ENCODE data around the gene ATP7A.

Gene ATP7A

DNA sequence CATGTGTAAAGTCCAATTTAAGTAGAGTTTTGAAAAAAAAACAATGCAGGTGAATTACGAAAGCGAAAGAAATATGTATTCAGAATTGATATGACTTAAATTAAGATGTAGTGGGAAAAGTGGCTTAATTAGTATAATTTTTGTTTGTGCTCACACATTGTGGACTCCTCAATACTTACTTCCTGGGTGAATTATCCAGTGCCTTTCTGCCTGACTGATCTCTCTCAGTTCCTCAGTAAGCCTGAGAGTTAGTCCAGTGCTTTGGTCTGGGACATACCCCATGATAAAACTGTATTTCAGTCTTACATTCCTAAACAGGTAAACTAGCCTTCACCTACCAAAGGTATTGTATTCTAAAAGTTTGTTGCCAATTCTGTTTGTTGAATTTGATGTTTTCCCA is 50.6 kb downstream of the ATP7A start:
- TF ChIP-seq, protein P1, sequence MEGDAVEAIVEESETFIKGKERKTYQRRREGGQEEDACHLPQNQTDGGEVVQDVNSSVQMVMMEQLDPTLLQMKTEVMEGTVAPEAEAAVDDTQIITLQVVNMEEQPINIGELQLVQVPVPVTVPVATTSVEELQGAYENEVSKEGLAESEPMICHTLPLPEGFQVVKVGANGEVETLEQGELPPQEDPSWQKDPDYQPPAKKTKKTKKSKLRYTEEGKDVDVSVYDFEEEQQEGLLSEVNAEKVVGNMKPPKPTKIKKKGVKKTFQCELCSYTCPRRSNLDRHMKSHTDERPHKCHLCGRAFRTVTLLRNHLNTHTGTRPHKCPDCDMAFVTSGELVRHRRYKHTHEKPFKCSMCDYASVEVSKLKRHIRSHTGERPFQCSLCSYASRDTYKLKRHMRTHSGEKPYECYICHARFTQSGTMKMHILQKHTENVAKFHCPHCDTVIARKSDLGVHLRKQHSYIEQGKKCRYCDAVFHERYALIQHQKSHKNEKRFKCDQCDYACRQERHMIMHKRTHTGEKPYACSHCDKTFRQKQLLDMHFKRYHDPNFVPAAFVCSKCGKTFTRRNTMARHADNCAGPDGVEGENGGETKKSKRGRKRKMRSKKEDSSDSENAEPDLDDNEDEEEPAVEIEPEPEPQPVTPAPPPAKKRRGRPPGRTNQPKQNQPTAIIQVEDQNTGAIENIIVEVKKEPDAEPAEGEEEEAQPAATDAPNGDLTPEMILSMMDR (IDR thresholded peaks at IDR 0.05; ENCODE audit: borderline replicate concordance, insufficient read depth, low read depth, low read length): no peak
- H3K4me3 ChIP-seq (ENCODE audit: low read depth, low read length): no peak overlapping the region

DNA sequence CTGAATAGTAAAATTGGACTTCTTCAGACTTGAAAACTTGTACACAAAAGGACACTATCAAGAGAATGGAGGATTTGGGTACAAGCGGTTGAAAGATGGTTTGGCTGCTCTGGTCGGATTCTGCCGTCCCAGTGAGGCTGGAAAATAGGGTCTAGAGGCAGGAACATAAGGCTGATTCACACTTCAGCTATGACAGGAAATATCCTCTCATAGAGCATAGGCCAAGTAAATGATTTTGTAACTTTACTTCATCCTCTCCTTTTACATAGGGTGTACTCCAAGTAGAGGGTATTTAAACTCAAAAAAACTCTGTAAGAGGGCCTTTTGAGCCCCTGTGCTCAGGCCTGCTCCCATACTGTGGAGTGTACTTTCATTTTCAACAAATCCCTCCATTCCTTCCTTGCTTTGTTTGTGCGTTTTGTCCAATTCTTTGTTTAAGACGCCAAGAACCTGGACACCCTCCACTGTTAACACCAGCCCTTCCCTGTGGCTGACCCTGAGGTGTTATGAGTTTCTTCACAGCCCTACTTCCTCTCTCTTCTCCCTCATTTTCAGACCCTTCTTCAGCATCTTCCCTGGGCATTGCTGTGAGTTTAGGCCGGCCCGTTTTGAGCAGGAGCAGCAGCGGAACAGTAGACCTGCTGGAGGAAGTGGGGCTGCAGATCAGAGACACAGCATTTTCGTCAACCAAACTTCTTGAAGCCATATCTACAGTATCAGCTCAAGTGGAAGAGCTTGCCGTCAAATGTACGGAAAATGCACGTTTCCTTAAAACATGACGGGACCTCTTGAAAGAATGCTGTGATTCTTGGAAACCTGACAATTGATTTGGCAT is 51.8 kb downstream of the ATP7A start:
- TF ChIP-seq, protein P1 (IDR thresholded peaks at IDR 0.05; ENCODE audit: borderline replicate concordance, insufficient read depth, low read depth, low read length): no peak
- H3K4me3 ChIP-seq (ENCODE audit: low read depth, low read length): no peak overlapping the region

DNA sequence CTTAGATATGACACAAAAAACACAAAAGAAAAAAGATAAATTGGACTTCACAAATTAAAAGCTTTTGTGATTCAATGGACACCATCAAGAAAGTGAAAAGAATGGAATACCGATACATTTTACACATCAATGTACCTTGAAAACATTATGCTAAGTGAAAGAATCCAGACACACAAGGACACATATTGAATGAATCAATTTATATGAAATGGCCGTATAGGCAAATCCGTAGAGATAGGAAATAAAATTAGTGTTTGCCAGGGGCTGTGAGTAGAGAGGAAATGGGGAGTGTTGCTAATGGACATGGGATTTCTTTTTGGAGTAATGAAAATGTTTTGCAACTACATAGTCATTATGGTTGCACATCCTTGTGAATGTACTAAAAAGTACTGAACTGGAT is 55.9 kb downstream of the ATP7A start:
- no peak overlapping the region for H3K4me3 ChIP-seq (ENCODE audit: low read depth, low read length)

DNA sequence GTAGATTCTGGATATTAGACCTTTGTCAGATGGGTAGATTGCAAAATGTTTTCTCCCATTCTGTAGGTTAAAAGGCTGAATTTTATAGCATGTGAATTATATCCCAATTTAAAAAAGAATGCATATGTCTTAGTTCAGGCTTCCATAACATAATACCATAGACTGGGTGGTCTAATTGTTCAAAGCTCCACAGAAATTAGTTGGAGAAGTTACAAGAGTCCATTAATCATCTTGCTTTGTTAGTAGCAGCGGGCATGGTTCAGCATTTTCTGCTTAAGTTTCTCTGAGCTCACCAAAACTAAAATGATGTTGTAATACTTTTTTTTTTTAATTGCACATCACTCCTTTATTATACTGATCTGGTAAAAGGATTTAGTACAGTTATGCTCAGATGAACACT is 57.1 kb downstream of the ATP7A start:
- no peak overlapping the region for H3K4me3 ChIP-seq (ENCODE audit: low read depth, low read length)
- TF ChIP-seq, protein P1 (IDR thresholded peaks at IDR 0.05; ENCODE audit: borderline replicate concordance, insufficient read depth, low read depth, low read length): no peak

More for the DNA sequence above, 55.9 kb downstream of the ATP7A start:
- TF ChIP-seq, protein P1 (IDR thresholded peaks at IDR 0.05; ENCODE audit: borderline replicate concordance, insufficient read depth, low read depth, low read length): no peak

DNA sequence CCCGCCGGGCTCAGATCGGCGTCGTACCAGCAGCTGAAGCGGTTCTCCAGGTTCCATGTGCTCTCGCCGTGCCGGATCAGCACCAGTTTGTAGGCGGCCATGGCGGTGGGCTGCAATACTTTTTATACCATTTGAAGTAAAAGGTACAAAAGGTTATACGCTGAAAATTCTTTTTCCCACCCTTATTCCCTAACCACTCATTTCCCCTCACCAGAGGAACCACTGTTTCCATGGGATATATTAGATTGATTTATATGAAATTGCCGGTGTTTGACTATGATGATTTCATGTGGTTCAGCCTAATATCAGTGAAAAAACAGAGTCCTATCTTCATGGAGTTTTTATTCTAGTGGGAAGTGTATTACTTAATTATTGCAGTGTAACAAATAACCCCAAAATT is 59.0 kb downstream of the ATP7A start, which contains the start of gene PGAM4:
TSS of gene PGAM4 (minus strand) at position 101 of the 400 bp plus-strand sequence. CDS start at position 101, 0 bp downstream.
- H3K4me3 ChIP-seq (ENCODE audit: low read depth, low read length): no peak within 1 kb of the TSS
- TF ChIP-seq, protein P1 (IDR thresholded peaks at IDR 0.05; ENCODE audit: borderline replicate concordance, insufficient read depth, low read depth, low read length): no peak

DNA sequence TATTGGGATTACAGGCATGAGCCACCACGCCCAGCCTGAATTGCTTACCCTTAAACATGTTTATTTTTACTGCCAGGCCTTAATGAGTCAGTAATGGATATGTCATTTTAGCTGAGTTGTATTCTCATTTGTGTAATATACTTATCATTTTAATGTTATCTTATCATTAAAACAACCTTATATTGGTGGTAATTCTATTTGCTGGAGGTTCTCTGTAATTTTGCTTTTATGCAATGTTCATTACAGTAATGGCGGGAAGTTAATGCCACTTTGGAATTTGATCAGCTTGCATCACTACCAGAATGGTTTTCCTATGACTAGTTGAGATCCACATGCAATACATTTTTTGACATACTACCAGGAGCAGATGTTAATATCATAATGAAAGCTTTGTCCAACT is 65.3 kb downstream of the ATP7A start:
- H3K4me3 ChIP-seq (ENCODE audit: low read depth, low read length): no peak overlapping the region
- TF ChIP-seq, protein P1 (IDR thresholded peaks at IDR 0.05; ENCODE audit: borderline replicate concordance, insufficient read depth, low read depth, low read length): no peak

DNA sequence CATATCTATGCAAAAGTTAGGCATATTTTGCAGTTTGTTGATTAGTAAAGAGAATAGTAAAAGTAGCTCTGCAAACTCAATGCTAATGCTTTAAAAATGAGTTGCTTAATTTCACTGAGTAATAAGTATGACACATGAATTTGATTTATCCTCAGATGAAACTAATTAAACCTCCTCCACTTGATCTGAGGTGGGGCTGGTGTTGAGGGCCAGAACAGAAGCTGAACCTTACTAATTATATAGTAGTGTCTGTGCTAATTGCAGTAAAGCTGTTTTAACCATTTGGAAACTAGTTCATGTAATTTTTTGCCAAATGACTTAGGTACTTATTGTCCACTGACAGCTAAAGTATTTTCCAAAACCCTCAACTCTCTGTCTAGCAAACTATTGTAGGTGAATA is 66.6 kb downstream of the ATP7A start:
- no peak overlapping the region for H3K4me3 ChIP-seq (ENCODE audit: low read depth, low read length)
- TF ChIP-seq, protein P1 (IDR thresholded peaks at IDR 0.05; ENCODE audit: borderline replicate concordance, insufficient read depth, low read depth, low read length): no peak

All from GM12875 (cell line).